ENCODE data around the gene CNTNAP2.

Gene CNTNAP2

DNA sequence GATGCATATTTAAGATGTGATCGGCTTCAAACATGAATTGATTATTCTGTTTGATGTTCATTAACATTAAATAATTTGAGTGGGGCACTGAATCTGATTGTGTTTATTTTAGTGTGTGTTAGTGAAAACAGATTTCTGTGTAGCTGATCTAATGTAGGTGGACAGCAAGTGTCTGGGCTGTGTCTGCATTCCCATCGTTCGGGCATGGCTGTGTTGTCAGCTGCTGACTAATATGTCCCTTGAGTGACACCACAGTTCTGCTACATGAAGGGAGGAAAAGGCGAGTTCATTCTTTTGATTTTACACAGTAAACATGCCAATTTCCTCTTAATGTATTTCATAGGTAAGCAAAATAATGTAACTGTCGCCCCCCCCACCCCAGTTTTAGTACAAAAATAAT is 203.0 kb downstream of the CNTNAP2 start:
- no peak for DNase-seq

DNA sequence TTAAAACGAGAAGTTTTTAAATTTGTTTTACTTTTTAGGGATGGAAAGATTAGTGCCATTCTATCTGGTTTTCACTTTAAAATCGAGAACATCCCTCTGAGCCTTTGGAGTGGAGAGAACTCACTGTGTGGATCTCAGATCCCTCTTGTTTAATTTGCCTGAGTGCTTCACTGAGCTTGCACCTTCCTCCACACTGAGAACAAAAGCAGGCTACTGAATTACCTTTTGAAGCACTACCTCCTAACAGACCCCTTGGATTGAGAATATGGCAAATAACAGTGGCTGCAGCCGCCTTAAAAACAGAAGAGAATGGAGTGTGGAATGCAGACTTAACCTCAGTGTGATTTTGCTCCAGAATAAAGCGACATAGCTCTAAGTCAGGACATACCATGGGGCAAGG is 204.7 kb downstream of the CNTNAP2 start:
- DNase-seq: no peak

- no peak for DNase-seq
Measured at GRCh38 chr7:146331369-146331768, 214.8 kb downstream of the CNTNAP2 start.

DNA sequence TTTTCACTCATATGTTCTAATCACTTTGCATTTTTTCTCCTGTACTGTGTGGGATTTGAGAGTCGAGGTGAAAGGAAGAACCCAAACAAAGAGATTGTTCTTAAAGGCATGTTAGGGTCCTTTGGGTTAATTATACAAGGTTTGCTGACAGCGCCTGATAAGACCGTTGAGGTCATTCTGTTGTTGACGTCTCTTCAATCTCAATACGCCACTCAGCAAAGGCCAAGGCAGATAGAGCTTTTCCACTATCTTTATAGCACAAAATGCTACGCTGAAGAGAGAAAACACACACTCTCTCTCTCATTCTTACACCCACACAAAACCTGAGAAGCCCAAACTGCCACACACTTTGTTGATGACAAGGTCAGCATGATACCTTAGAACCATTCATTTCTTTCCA is 228.7 kb downstream of the CNTNAP2 start:
- peak; percentile 54 for DNase-seq

- DNase-seq: no peak
Measured at GRCh38 chr7:146346096-146346495, 229.5 kb downstream of the CNTNAP2 start.

GRCh38 chr7:146355216-146355615 is 238.6 kb downstream of the CNTNAP2 start:
- no peak for DNase-seq

DNA sequence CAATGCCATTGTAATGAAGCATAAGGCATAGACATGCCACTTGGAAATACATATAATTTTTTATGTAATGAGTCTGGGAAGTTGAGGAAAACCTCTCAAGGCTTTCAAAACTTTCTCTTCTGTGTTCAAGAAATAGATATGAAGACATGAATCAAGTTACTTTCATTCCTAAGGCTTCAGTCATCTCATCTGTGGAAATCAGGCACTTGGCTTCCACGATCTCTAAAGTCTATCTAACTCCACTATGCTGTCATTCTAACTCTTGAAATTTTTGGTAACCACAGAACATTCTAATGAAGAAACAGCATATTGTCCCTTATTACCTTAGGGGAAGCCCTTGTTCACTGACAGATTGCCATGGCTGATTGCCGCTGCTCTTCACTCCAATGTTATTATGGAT is 242.6 kb downstream of the CNTNAP2 start:
- no peak for DNase-seq

- DNase-seq: no peak
Measured at GRCh38 chr7:146366938-146367337, 250.3 kb downstream of the CNTNAP2 start.

GRCh38 chr7:146370171-146370570 is 253.6 kb downstream of the CNTNAP2 start:
- no peak for DNase-seq

DNA sequence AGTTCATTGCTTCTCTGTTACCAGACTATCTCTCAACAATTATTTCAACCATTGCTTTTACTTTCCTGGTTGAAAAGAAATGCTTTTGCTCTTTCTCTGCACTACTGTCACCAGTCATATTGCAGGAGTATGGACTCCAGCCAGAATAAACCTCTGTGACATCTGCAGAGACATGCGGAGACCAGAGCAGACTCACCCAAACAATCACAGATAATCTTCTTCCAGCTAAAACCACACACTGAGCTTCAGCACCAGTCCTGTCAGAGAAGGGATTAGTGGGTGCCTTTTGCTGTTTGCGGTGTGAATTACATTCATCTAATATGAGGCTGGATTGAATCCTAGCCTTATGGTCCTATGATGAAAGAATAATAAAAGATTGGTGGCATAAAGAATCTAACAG is 258.6 kb downstream of the CNTNAP2 start:
- DNase-seq: no peak

DNA sequence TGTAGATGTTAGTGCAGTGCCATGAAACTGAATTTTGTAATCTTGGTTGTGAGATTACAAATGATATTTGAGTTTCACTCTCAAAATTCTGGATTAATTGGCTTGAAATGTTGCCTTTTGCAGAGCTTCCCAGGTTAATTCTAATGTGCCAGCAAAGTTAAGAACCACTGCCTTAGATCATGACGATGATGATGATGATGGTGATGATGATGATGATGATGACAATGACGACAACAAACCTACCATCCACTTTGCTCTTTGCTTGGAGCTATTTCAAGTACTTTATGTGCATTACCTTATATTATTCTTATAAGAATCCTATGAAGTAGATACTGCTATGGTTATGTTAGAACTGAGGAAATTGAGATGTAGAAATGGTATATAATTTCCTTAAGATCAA is 261.6 kb downstream of the CNTNAP2 start:
- DNase-seq: no peak

- no peak for DNase-seq
Measured at GRCh38 chr7:146387140-146387539, 270.5 kb downstream of the CNTNAP2 start.

GRCh38 chr7:146388928-146389327 is 272.3 kb downstream of the CNTNAP2 start:
- DNase-seq: no peak

DNA sequence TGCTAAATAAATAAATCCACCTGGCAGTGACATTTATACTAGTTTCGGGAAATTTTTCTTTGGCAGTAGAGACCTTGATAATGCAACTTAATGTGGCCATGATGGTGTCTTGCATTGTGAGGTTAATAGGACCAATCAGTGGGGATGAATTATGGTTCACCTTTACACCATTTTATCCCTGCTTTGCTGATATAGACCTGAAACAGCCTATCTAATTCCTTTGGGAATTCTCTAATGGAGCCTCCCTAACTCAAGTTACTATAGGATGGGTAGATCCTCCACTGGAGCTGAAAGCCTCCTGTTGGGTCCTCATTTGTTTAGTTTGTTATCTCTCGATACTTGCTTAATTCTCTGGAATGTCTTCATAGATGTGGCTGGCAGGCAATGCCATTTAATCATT is 276.7 kb downstream of the CNTNAP2 start:
- no peak for DNase-seq

GRCh38 chr7:146397141-146397540 is 280.5 kb downstream of the CNTNAP2 start:
- DNase-seq: no peak

GRCh38 chr7:146401939-146402338 is 285.3 kb downstream of the CNTNAP2 start:
- no peak for DNase-seq

- no peak for DNase-seq
Measured at GRCh38 chr7:146405737-146406136, 289.1 kb downstream of the CNTNAP2 start.

DNA sequence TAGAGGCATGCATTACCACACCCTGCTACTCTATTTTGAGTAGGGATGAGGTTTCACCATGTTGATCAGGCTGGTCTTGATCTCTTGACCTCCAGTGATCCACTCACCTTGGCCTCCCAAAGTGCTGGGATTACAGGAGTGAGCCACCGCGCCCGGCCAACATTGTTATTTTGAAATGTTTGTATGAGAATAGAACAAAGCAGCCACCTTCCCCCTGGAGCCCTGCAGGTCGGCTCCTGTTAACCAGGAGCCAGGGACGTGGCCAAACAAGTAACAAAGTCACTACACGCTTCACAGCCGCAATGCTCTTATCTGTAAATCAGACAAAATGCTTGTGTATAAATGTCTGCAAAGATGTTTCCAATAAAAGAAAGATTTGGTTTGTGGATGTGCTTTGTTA is 295.4 kb downstream of the CNTNAP2 start:
- no peak for DNase-seq

DNA sequence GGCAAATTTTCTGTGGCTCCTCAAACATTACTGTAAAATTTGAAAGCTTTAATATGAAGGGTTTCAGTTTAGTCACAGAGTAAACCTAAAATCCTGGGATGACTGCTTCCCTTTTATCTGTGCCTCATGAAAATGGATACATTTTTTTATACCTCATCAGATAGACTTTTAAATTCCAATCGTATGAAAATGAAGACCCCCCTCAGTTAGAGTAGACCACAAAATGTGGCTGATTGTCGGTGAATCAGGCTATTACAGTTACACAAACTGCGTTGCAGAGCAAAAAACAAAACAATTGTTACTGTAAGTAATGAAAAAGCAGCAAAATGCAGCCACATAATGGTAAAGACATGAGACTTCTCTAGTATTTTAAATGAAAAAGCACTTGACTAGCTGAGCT is 296.2 kb downstream of the CNTNAP2 start:
- no peak for DNase-seq

- DNase-seq: no peak
Measured at GRCh38 chr7:146414373-146414772, 297.8 kb downstream of the CNTNAP2 start.

DNA sequence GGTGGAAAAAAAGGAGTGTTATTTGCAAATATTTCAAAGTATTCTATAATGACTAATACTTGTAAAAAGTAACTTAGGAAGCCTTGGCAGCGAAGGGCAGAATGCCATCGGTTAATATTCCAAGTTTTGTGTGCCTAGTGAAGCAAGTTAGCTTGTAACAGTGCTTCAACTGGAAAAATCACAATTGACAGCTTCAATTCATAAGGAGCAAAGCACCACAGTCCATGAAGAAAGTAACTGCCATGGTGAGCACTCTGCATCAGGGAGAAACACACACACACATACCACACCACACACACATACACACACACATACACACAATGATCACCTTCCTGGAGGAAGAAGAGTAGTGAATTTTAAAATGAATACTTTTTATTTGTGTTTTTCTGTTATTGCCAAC is 298.3 kb downstream of the CNTNAP2 start:
- DNase-seq: no peak

GRCh38 chr7:146417176-146417575 is 300.6 kb downstream of the CNTNAP2 start:
- no peak for DNase-seq

DNA sequence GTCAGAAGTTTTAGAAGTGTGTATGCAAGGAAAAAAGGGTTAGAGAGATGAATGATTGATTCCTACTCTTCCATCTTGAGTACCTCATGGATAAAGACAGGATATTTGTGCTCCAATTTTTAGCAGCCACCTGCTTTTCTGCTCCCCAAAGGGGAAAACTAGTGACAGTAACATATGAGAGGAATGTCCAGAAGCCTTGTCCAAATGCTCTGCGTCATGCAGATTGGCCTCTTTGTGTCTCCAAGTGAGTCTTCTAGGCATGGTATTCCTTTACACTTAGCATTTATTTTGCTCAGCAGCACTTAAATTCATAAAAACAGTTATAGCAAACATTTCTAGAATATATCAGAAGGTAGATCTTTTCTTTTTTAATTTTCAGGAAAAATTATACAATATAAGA is 306.8 kb downstream of the CNTNAP2 start:
- DNase-seq: no peak

DNA sequence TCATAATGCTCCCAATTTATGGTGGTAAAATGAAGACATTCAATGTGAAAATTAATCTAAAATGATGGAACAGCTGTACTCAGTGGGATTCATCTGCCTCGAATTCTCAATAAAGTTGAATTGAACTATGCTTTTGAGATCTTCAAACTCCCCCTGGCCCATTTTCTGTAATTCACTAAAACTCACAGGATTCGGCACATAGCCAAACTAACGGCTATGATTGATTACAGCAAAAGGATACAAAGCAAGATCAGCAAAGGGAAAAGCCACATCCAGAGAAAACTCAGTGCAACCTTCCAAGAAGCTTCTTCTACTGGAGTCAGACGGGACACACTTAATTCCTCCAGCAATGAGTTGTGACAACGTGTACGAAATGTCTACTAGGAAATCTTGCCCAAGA is 307.5 kb downstream of the CNTNAP2 start:
- no peak for DNase-seq

GRCh38 chr7:146433501-146433900 is 316.9 kb downstream of the CNTNAP2 start:
- DNase-seq: no peak

DNA sequence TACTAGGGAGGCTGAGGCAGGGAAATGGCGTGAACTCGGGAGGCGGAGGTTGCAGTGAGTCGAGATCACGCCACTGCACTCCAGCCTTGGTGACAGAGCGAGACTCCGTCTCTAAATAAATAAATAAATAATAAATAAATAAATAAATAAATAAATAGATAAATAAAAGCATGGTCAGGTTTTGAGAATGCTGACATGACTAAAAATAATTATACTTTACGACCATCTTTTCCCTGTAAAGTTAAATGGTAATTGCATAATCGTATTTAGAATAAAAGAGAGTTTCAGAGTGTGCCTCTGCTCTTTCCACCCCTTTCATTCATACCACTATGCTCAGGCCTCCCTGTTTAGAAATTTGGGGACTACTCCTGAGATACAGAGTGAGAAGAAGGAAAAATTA is 326.5 kb downstream of the CNTNAP2 start:
- no peak for DNase-seq

All from hematopoietic multipotent progenitor cell treated with erythropoietin and hydrocortisone succinate and interleukin-3 and kit ligand, for 8 days (in vitro differentiated cells).